ENCODE data around the gene PSME2. TPM values are rescaled to one million over a fixed set of nuclear protein-coding genes. Genes with fewer than 3 reads are reported as not detected.

Gene PSME2
- total and polyA plus RNA-seq, 5 donors from 2014 or later = 167 to 603 (median 393) TPM

DNA sequence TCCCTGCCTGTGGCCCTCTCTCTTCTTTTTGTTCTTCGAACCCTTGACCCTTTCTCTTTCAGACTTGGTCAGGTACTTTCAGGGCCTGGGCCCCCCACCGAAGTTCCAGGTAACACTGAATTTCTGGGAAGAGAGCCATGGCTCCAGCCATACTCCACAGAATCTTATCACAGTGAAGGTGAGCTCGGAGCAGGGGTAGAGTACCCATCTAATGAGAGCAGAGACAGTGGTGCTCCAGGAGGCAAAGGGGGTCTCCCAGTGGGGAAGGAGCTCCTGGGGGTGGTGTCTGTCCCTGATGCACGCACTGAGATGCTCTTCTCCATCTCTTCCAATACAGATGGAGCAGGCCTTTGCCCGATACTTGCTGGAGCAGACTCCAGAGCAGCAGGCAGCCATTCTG is 19.4 kb upstream of the PSME2 start:
- peaks cover 55% of the 10 kb centered on the region for H3K36me3 Mint-ChIP-seq
- peaks cover 43% of the 10 kb centered on the region for H3K4me1 ChIP-seq (ENCODE audit: control insufficient read depth, insufficient read depth, low read length, poor library complexity, severe bottlenecking)
- H3K27me3 Mint-ChIP-seq = no peaks in the 10 kb centered on the region
- H3K4me3 ChIP-seq (ENCODE audit: low read depth, low read length) = no peak overlapping the region
- peak overlapping the region in 1 of 4 donors; percentile 28 for H3K4me3 Mint-ChIP-seq
- no peak for DNase-seq
- H3K36me3 ChIP-seq (ENCODE audit: control insufficient read depth, insufficient read depth, low read length) = peaks cover 54% of the 10 kb centered on the region
- H3K27ac Mint-ChIP-seq = no peak overlapping the region
- H3K27me3 ChIP-seq (ENCODE audit: control insufficient read depth, insufficient read depth, low read length) = no peaks in the 10 kb centered on the region
- H3K9me3 ChIP-seq (ENCODE audit: control insufficient read depth in 2 of 2, low read length in 2 of 2) = no peaks in the 10 kb centered on the region
- peaks cover 0 to under 1% (median 0%) of the 10 kb centered on the region in 7 donors for H3K9me3 Mint-ChIP-seq
- no peak overlapping the region for H3K27ac ChIP-seq (ENCODE audit: insufficient read depth, low read length, poor library complexity, severe bottlenecking)
- peaks cover 7 to 70% (median 42%) of the 10 kb centered on the region in 4 donors for H3K4me1 Mint-ChIP-seq
- ATAC-seq (ENCODE audit: low read depth in 2 of 2) = no peak

DNA sequence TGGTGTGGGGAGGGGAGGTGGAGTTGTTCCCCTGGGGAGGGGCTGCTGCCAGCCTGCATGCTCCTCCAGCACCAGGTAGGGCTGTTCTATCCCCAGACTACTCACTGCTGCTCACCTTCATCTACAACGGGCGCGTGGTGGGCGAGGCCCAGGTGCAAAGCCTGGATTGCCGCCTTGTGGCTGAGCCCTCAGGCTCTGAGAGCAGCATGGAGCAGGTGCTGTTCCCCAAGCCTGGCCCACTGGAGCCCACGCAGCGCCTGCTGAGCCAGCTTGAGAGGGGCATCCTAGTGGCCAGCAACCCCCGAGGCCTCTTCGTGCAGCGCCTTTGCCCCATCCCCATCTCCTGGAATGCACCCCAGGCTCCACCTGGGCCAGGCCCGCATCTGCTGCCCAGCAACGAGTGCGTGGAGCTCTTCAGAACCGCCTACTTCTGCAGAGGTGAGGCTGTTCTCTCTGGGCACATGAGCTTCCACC is 18.1 kb upstream of the PSME2 start:
- Mint-ChIP-seq H3K4me1 (peaks cover 7 to 75% (median 42%) of the 10 kb centered on the region in 4 donors), H3K4me3 (peak overlapping the region in 3 of 4 donors; percentile 33 to 85 (median 67)), H3K27me3 (no peaks in the 10 kb centered on the region), H3K36me3 (peaks cover 52% of the 10 kb centered on the region), H3K27ac (peak overlapping the region in 1 of 3 donors; percentile 59), H3K9me3 (no peaks in the 10 kb centered on the region)
- DNase-seq (no peak), ATAC-seq (ENCODE audit: low read depth in 2 of 2) (no peak)
- Histone ChIP-seq H3K4me3 (ENCODE audit: low read depth, low read length) (no peak overlapping the region), H3K4me1 (ENCODE audit: control insufficient read depth, insufficient read depth, low read length, poor library complexity, severe bottlenecking) (peaks cover 52% of the 10 kb centered on the region), H3K27me3 (ENCODE audit: control insufficient read depth, insufficient read depth, low read length) (no peaks in the 10 kb centered on the region), H3K36me3 (ENCODE audit: control insufficient read depth, insufficient read depth, low read length) (peaks cover 53% of the 10 kb centered on the region), H3K9me3 (ENCODE audit: control insufficient read depth in 2 of 2, low read length in 2 of 2) (no peaks in the 10 kb centered on the region), H3K27ac (ENCODE audit: insufficient read depth, low read length, poor library complexity, severe bottlenecking) (no peak overlapping the region)

DNA sequence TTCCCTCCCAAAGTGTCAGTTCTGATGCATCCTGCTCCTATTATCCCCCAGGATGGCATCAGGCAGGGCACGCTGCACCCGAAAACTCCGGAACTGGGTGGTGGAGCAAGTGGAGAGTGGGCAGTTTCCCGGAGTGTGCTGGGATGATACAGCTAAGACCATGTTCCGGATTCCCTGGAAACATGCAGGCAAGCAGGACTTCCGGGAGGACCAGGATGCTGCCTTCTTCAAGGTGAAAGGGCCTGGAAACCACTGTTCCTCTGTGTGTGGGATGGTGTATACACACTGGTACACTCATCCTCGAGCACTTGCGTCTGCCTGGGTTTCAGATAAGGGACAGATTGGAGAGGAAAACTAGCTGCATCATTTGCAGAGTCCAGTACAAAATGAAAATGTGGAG is 15.7 kb upstream of the PSME2 start:
- H3K36me3 ChIP-seq (ENCODE audit: control insufficient read depth, insufficient read depth, low read length) = peaks cover 58% of the 10 kb centered on the region
- H3K27ac Mint-ChIP-seq = peak overlapping the region; percentile 99 to 100 (median 99)
- H3K4me3 ChIP-seq (ENCODE audit: low read depth, low read length) = peak overlapping the region; percentile 91
- no peaks in the 10 kb centered on the region for H3K27me3 ChIP-seq (ENCODE audit: control insufficient read depth, insufficient read depth, low read length)
- no peaks in the 10 kb centered on the region for H3K9me3 ChIP-seq (ENCODE audit: control insufficient read depth in 2 of 2, low read length in 2 of 2)
- H3K27ac ChIP-seq (ENCODE audit: insufficient read depth, low read length, poor library complexity, severe bottlenecking) = peak overlapping the region; percentile 94
- peak in 1 of 3 donors; percentile 27 for DNase-seq
- peaks cover 53% of the 10 kb centered on the region for H3K4me1 ChIP-seq (ENCODE audit: control insufficient read depth, insufficient read depth, low read length, poor library complexity, severe bottlenecking)
- H3K36me3 Mint-ChIP-seq = peaks cover 48% of the 10 kb centered on the region
- no peaks in the 10 kb centered on the region for H3K27me3 Mint-ChIP-seq
- H3K4me1 Mint-ChIP-seq = peaks cover 7 to 65% (median 31%) of the 10 kb centered on the region in 4 donors
- H3K9me3 Mint-ChIP-seq = no peaks in the 10 kb centered on the region
- peak overlapping the region; percentile 93 to 100 (median 99) for H3K4me3 Mint-ChIP-seq
- no peak for ATAC-seq (ENCODE audit: low read depth in 2 of 2)

DNA sequence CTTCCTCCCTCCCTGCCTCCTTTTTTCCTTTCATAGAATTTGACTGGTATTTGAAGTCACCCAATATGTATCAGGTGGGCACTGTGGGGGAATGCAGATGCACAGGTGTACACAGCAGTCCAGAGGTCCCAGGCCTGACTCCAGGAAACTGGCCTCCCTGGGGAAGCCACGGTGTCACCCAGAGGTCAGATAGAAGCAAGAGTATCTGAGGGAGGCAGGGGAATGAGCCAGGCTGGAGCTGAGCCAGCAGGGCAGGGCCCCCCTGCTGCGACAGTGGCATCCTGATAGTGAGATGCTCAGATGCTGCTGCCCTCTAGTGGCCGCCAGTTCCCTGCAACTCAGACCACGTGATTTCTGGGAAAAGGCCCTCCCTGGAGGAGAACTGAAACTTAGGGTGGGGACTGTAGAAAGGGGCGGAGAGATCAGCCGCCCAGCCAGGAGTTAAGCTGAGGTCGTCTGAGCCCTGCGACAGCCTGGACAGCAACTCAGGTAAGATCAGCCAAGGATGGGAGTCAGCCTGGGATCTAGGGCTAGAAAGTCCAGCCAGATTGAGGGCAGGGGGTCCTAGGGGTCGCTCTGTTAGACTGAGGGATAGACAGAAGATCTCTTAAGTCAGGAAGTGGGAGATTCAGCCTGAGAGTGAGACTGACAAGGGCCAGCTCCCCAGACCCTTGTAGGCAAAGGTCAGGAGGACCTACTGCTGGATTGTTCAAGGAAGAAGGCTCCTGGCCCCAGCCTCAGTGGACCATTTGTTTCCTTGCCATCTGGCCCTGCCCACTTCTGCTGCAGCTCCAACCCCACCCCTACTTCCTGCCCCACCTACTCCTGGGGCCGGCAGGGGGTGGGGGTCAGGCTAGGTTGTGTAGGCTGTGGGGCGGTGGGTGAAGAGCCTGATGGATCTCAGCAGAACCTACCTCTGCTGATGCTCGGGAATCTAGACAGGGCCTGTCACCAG is 14.7 kb upstream of the PSME2 start, which contains the start of gene IRF9:
TSS of gene IRF9 (plus strand) at position 416 of the 955 bp plus-strand sequence. CDS start 880 bp downstream, outside the sequence.
- H3K4me1 Mint-ChIP-seq = peaks cover under 1 to 66% (median 28%) of the 10 kb centered on the region in 4 donors
- H3K36me3 Mint-ChIP-seq = peaks cover 47% of the 10 kb centered on the region
- DNase-seq (peak; percentile 93 to 97 (median 96)), ATAC-seq (ENCODE audit: low read depth in 2 of 2) (peak; percentile 84 to 86)
- H3K4me3 ChIP-seq (ENCODE audit: low read depth, low read length) = peak within 1 kb of the TSS; percentile 91
- peaks cover 53% of the 10 kb centered on the region for H3K4me1 ChIP-seq (ENCODE audit: control insufficient read depth, insufficient read depth, low read length, poor library complexity, severe bottlenecking)
- peaks cover 58% of the 10 kb centered on the region for H3K36me3 ChIP-seq (ENCODE audit: control insufficient read depth, insufficient read depth, low read length)
- no peaks in the 10 kb centered on the region for H3K9me3 ChIP-seq (ENCODE audit: control insufficient read depth in 2 of 2, low read length in 2 of 2)
- H3K27me3 ChIP-seq (ENCODE audit: control insufficient read depth, insufficient read depth, low read length) = no peaks in the 10 kb centered on the region
- H3K27ac ChIP-seq (ENCODE audit: insufficient read depth, low read length, poor library complexity, severe bottlenecking) = peak within 1 kb of the TSS; percentile 94
- H3K27ac Mint-ChIP-seq = peak within 1 kb of the TSS; percentile 99 to 100 (median 99)
- H3K27me3 Mint-ChIP-seq = no peaks in the 10 kb centered on the region
- H3K4me3 Mint-ChIP-seq = peak within 1 kb of the TSS; percentile 93 to 100 (median 99)
- no peaks in the 10 kb centered on the region for H3K9me3 Mint-ChIP-seq

DNA sequence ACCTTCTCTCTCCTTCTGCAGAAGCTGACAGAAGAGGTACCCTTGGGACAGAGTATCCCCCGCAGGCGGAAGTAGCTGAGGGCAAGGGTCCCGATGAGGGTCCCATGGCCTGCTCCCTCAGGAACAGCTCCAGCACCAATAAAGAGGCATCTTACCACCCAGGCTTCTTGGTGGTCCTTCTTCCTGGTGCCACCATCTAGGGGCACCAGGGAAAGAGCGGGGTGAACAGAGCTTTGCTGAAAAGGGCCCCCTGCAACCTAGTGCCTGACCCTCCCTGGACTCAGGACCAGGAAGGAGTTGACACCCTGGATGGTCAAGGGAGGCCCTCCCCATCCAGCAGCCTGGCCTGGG is 14.1 kb upstream of the PSME2 start:
- Mint-ChIP-seq H3K36me3 (peaks cover 53% of the 10 kb centered on the region), H3K4me3 (peak overlapping the region; percentile 58 to 100 (median 99)), H3K27me3 (no peaks in the 10 kb centered on the region), H3K27ac (peak overlapping the region; percentile 99 to 100 (median 99)), H3K9me3 (no peaks in the 10 kb centered on the region), H3K4me1 (peaks cover 0 to 64% (median 24%) of the 10 kb centered on the region in 4 donors)
- peaks cover 53% of the 10 kb centered on the region for H3K4me1 ChIP-seq (ENCODE audit: control insufficient read depth, insufficient read depth, low read length, poor library complexity, severe bottlenecking)
- DNase-seq = no peak
- no peak overlapping the region for H3K4me3 ChIP-seq (ENCODE audit: low read depth, low read length)
- H3K27ac ChIP-seq (ENCODE audit: insufficient read depth, low read length, poor library complexity, severe bottlenecking) = peak overlapping the region; percentile 94
- H3K9me3 ChIP-seq (ENCODE audit: control insufficient read depth in 2 of 2, low read length in 2 of 2) = no peaks in the 10 kb centered on the region
- H3K27me3 ChIP-seq (ENCODE audit: control insufficient read depth, insufficient read depth, low read length) = no peaks in the 10 kb centered on the region
- H3K36me3 ChIP-seq (ENCODE audit: control insufficient read depth, insufficient read depth, low read length) = peaks cover 58% of the 10 kb centered on the region
- ATAC-seq (ENCODE audit: low read depth in 2 of 2) = no peak

DNA sequence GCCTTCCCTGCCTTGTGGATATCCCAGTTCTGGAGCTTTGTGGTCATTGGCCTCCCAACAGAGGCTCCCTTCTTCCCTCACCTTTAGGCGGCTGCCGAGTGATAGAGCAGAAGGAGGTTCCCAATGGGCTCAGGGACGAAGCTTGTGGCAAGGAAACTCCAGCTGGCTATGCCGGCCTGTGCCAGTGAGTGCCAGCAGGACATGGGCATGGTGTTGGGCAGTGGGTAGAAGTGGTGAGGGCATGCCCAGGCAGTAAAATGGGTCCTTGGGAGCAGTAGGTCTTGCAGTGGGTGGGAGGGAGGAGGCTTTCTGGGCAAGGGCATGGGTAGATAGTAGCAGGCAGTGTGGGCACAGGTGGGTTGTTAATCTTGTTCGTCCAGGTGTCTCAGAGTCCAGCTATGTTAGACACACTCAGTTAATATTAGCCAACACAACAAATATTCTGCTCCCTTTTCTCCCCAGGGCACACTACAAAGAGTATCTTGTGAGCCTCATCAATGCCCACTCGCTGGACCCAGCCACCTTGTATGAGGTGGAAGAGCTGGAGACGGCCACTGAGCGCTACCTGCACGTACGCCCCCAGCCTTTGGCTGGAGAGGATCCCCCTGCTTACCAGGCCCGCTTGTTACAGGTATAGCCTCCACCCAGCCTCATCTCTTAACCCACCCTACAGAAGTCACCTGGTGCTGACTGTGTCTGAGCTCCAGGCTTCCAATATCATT is 13.5 kb upstream of the PSME2 start:
- no peaks in the 10 kb centered on the region for H3K9me3 Mint-ChIP-seq
- Histone ChIP-seq H3K27ac (ENCODE audit: insufficient read depth, low read length, poor library complexity, severe bottlenecking) (peak overlapping the region; percentile 94), H3K4me3 (ENCODE audit: low read depth, low read length) (no peak overlapping the region), H3K9me3 (ENCODE audit: control insufficient read depth in 2 of 2, low read length in 2 of 2) (no peaks in the 10 kb centered on the region), H3K36me3 (ENCODE audit: control insufficient read depth, insufficient read depth, low read length) (peaks cover 58% of the 10 kb centered on the region), H3K27me3 (ENCODE audit: control insufficient read depth, insufficient read depth, low read length) (no peaks in the 10 kb centered on the region), H3K4me1 (ENCODE audit: control insufficient read depth, insufficient read depth, low read length, poor library complexity, severe bottlenecking) (peaks cover 47% of the 10 kb centered on the region)
- H3K27ac Mint-ChIP-seq = peak overlapping the region; percentile 99 to 100 (median 99)
- peak overlapping the region; percentile 24 to 99 (median 48) for H3K4me3 Mint-ChIP-seq
- no peaks in the 10 kb centered on the region for H3K27me3 Mint-ChIP-seq
- no peak for ATAC-seq (ENCODE audit: low read depth in 2 of 2)
- H3K36me3 Mint-ChIP-seq = peaks cover 51% of the 10 kb centered on the region
- no peak for DNase-seq
- H3K4me1 Mint-ChIP-seq = peaks cover 0 to 59% (median 22%) of the 10 kb centered on the region in 4 donors

DNA sequence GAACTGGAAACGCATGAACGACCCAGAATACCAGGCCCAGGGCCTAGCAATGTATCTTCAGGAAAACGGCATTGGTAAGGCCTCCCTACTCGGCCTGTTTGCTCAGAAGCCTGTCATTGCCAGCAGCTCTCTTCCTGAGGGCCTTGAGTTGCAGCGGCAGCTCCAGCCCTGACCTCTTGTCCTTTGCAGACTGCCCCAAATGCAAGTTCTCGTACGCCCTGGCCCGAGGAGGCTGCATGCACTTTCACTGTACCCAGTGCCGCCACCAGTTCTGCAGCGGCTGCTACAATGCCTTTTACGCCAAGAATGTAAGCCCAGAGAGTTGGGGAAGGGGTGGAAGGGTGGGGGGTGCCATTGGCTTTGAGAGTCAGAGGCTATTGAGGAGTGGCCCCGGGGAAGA is 10.9 kb upstream of the PSME2 start:
- peak overlapping the region in 1 of 4 donors; percentile 50 for H3K4me3 Mint-ChIP-seq
- no peak for DNase-seq
- Histone ChIP-seq H3K4me1 (ENCODE audit: control insufficient read depth, insufficient read depth, low read length, poor library complexity, severe bottlenecking) (peaks cover 21% of the 10 kb centered on the region), H3K9me3 (ENCODE audit: control insufficient read depth in 2 of 2, low read length in 2 of 2) (no peaks in the 10 kb centered on the region), H3K27ac (ENCODE audit: insufficient read depth, low read length, poor library complexity, severe bottlenecking) (no peak overlapping the region), H3K27me3 (ENCODE audit: control insufficient read depth, insufficient read depth, low read length) (no peaks in the 10 kb centered on the region), H3K4me3 (ENCODE audit: low read depth, low read length) (no peak overlapping the region), H3K36me3 (ENCODE audit: control insufficient read depth, insufficient read depth, low read length) (peaks cover 47% of the 10 kb centered on the region)
- H3K27ac Mint-ChIP-seq = peak overlapping the region in 1 of 3 donors; percentile 51
- no peaks in the 10 kb centered on the region for H3K27me3 Mint-ChIP-seq
- H3K4me1 Mint-ChIP-seq = peaks cover 4 to 40% (median 14%) of the 10 kb centered on the region in 4 donors
- peaks cover 34% of the 10 kb centered on the region for H3K36me3 Mint-ChIP-seq
- H3K9me3 Mint-ChIP-seq = no peaks in the 10 kb centered on the region
- ATAC-seq (ENCODE audit: low read depth in 2 of 2) = no peak

Data from CD4-positive, CD25-positive, alpha-beta regulatory T cell (primary cell).